Mesendoderm (in vitro differentiated cells): ENCODE results near the gene STIMATE.

Experiments used
- DNase-seq: peaks from one replicate; pipeline ENCODE4 v3.0.0; 2013
- H2AK5ac ChIP-seq: 2 replicates; pipeline ENCODE4 v1.6.1; 2013; ENCODE audit warnings: low read length, inconsistent platforms
- H2BK120ac ChIP-seq: 2 replicates; pipeline ENCODE4 v1.6.1; 2013; ENCODE audit warnings: low read depth, mild to moderate bottlenecking, low read length, moderate library complexity, mixed read lengths
- H2BK15ac ChIP-seq: replicated peaks from 2 replicates; pipeline ENCODE4 v1.6.1; 2013; ENCODE audit warnings: low read depth, mild to moderate bottlenecking, moderate library complexity
- H2BK5ac ChIP-seq: 2 replicates; pipeline ENCODE4 v1.6.1; 2013; ENCODE audit warnings: low read length, inconsistent platforms
- H3K18ac ChIP-seq: 2 replicates; pipeline ENCODE4 v1.6.1; 2013; ENCODE audit warnings: mild to moderate bottlenecking, low read length, mixed read lengths
- H3K23ac ChIP-seq: one replicate; pipeline ENCODE4 v1.6.1; 2013; ENCODE audit warnings: low read length
- H3K27ac ChIP-seq: 2 replicates; pipeline ENCODE4 v1.5.1; 2013; ENCODE audit warnings: low read depth, mild to moderate bottlenecking, inconsistent platforms, low read length, moderate library complexity
- H3K27me3 ChIP-seq: 2 replicates; pipeline ENCODE4 v1.6.1; 2013; ENCODE audit warnings: low read length, control low read depth, mild to moderate bottlenecking, inconsistent platforms; ENCODE audit not compliant: insufficient read depth, poor library complexity
- H3K36me3 ChIP-seq: 2 replicates; pipeline ENCODE4 v1.6.1; 2013; ENCODE audit warnings: low read length, inconsistent platforms; ENCODE audit not compliant: control insufficient read depth, insufficient read depth
- H3K4ac ChIP-seq: one replicate; pipeline ENCODE4 v1.6.1; 2013; ENCODE audit warnings: low read depth, mild to moderate bottlenecking, low read length, moderate library complexity
- H3K4me1 ChIP-seq: 2 replicates; pipeline ENCODE4 v1.6.1; 2013; ENCODE audit warnings: low read depth, low read length, inconsistent platforms; ENCODE audit not compliant: control insufficient read depth
- H3K4me2 ChIP-seq: 2 replicates; pipeline ENCODE4 v1.6.1; 2013; ENCODE audit warnings: low read length
- H3K4me3 ChIP-seq: 2 replicates; pipeline ENCODE4 v1.5.1; 2013; ENCODE audit warnings: mild to moderate bottlenecking, low read length
- H3K56ac ChIP-seq: one replicate; pipeline ENCODE4 v1.6.1; 2013; ENCODE audit warnings: low read length
- H3K79me1 ChIP-seq: 2 replicates; pipeline ENCODE4 v1.6.1; 2013; ENCODE audit warnings: low read length, inconsistent platforms
- H3K79me2 ChIP-seq: 2 replicates; pipeline ENCODE4 v1.6.1; 2013; ENCODE audit warnings: mild to moderate bottlenecking, low read length; ENCODE audit not compliant: control insufficient read depth, insufficient read depth
- H3K9ac ChIP-seq: 2 replicates; pipeline ENCODE4 v1.6.1; 2013; ENCODE audit warnings: low read length, inconsistent platforms
- H4K5ac ChIP-seq: one replicate; pipeline ENCODE4 v1.6.1; 2013; ENCODE audit warnings: low read length
- H4K8ac ChIP-seq: one replicate; pipeline ENCODE4 v1.6.1; 2013; ENCODE audit warnings: low read depth, mild to moderate bottlenecking, control low read depth, low read length, moderate library complexity
- WGBS: extraction: QIAGEN DNeasy Blood & Tissue Kit; methylation state at CpG from one replicate; pipeline ENCODE4 v1.1.7; 2013; ENCODE audit warnings: low lambda C conversion rate, missing lambda C conversion rate; ENCODE audit not compliant: insufficient coverage; ENCODE audit errors: extremely low coverage; 5-methylcytosine and 5-hydroxymethylcytosine counted together

Gene STIMATE

DNA sequence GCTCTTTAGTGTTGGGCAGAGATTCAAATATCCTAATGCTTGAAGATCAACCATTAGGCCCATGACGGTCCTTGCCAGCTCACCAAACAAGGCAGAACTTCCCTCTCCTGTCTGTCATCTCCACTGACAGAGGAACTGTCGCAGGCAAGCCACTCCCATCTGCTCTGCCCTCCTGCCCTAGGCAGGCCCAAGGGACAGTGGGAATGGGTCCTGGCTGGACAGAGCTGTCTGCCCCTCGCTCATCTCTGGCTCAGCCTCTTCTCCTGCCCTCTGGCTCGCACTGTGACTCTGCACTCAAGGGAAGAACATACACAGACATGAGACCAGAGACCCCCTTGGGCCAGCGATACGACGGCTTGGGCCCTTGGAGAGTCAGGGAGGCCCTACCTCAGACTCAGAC is 54.9 kb downstream of the STIMATE start:
- no peaks in the 10 kb centered on the region for H3K79me2 ChIP-seq
- H3K36me3 ChIP-seq, result no peaks in the 10 kb centered on the region
- H2BK5ac ChIP-seq, result no peak overlapping the region
- no peaks in the 10 kb centered on the region for H3K27me3 ChIP-seq
- no peak overlapping the region for H2BK15ac ChIP-seq
- WGBS, result no CpG with 5 or more reads among the region's 7 CpGs
- H3K56ac ChIP-seq, result no peak overlapping the region
- H3K18ac ChIP-seq, result no peak overlapping the region
- H2AK5ac ChIP-seq, result no peak overlapping the region
- H3K4me3 ChIP-seq, result no peak overlapping the region
- H3K27ac ChIP-seq, result no peak overlapping the region
- H3K79me1 ChIP-seq, result no peaks in the 10 kb centered on the region
- H2BK120ac ChIP-seq, result no peak overlapping the region
- no peak for DNase-seq
- H3K4ac ChIP-seq, result no peak overlapping the region
- no peak overlapping the region for H4K8ac ChIP-seq
- no peaks in the 10 kb centered on the region for H3K4me1 ChIP-seq
- no peak overlapping the region for H4K5ac ChIP-seq
- H3K9ac ChIP-seq, result no peak overlapping the region
- no peak overlapping the region for H3K23ac ChIP-seq
- no peak overlapping the region for H3K4me2 ChIP-seq

DNA sequence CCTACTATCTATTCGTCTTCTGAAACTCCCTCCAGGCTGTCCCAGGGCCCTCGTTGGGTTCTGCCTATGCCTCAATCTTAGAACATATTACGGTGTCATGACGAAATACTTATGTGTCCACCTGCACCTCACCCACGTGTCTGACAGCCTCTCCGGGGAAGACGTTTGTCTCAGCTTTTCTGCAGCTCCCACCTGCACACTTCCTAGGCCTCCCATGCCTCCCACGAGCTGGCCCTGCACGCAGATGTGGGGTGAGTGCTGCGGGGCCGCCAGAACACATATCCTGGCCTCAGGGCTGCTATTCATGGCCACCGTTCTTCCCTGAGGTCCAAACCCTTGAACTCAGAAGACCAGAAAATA is 55.4 kb downstream of the STIMATE start:
- H3K4me2 ChIP-seq, result no peak overlapping the region
- H2AK5ac ChIP-seq, result no peak overlapping the region
- H4K8ac ChIP-seq, result no peak overlapping the region
- H3K23ac ChIP-seq, result no peak overlapping the region
- no peak overlapping the region for H2BK5ac ChIP-seq
- H3K18ac ChIP-seq, result no peak overlapping the region
- H2BK15ac ChIP-seq, result no peak overlapping the region
- no peaks in the 10 kb centered on the region for H3K27me3 ChIP-seq
- no peak overlapping the region for H2BK120ac ChIP-seq
- H3K4me1 ChIP-seq, result no peaks in the 10 kb centered on the region
- H3K79me1 ChIP-seq, result no peaks in the 10 kb centered on the region
- no peak overlapping the region for H3K4me3 ChIP-seq
- no peak overlapping the region for H3K56ac ChIP-seq
- H4K5ac ChIP-seq, result no peak overlapping the region
- no peak overlapping the region for H3K4ac ChIP-seq
- H3K27ac ChIP-seq, result no peak overlapping the region
- WGBS, result no CpG with 5 or more reads among the region's 12 CpGs
- H3K36me3 ChIP-seq, result no peaks in the 10 kb centered on the region
- no peaks in the 10 kb centered on the region for H3K79me2 ChIP-seq
- no peak for DNase-seq
- H3K9ac ChIP-seq, result no peak overlapping the region

- Histone ChIP-seq H3K23ac (no peak overlapping the region), H2BK5ac (no peak overlapping the region), H3K36me3 (no peaks in the 10 kb centered on the region), H3K18ac (no peak overlapping the region), H3K56ac (no peak overlapping the region), H4K8ac (no peak overlapping the region), H4K5ac (no peak overlapping the region), H2BK15ac (no peak overlapping the region), H3K4me2 (no peak overlapping the region), H2BK120ac (no peak overlapping the region), H3K4me1 (no peaks in the 10 kb centered on the region), H3K9ac (no peak overlapping the region), H3K27me3 (no peaks in the 10 kb centered on the region), H3K27ac (no peak overlapping the region), H3K4ac (no peak overlapping the region), H2AK5ac (no peak overlapping the region), H3K79me1 (no peaks in the 10 kb centered on the region), H3K79me2 (no peaks in the 10 kb centered on the region), H3K4me3 (no peak overlapping the region)
- WGBS, result no CpG with 5 or more reads among the region's 12 CpGs
- DNase-seq, result no peak
Observed at GRCh38 chr3:52841211-52841980, 56.0 kb downstream of the STIMATE start.

- Histone ChIP-seq H3K79me1 (no peaks in the 10 kb centered on the region), H3K4ac (no peak overlapping the region), H4K5ac (no peak overlapping the region), H3K79me2 (no peaks in the 10 kb centered on the region), H3K4me2 (no peak overlapping the region), H3K4me3 (no peak overlapping the region), H3K27me3 (no peaks in the 10 kb centered on the region), H2BK15ac (no peak overlapping the region), H3K4me1 (no peaks in the 10 kb centered on the region), H3K36me3 (no peaks in the 10 kb centered on the region), H2BK120ac (no peak overlapping the region), H3K27ac (no peak overlapping the region), H2AK5ac (no peak overlapping the region), H3K18ac (no peak overlapping the region), H3K9ac (no peak overlapping the region), H3K56ac (no peak overlapping the region), H4K8ac (no peak overlapping the region), H2BK5ac (no peak overlapping the region), H3K23ac (no peak overlapping the region)
- no CpG with 5 or more reads among the region's 23 CpGs for WGBS
- DNase-seq, result no peak
Observed at GRCh38 chr3:52839892-52840545, 57.3 kb downstream of the STIMATE start.

DNA sequence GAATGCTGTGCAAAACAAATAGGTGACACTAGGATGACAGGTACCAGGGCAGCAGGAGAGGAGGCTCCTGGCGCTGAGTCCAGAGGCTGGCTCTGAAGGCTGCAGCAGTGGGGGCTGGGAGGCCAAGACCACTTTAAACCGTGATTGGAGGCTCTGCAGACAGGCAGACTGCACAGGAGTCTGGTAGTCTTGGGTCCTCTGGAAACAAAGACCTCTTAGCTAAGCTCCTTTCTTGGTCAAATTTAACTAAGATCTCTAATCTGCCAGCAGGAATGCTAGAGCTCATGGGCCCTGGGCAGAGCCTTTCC is 58.1 kb downstream of the STIMATE start:
- no peak overlapping the region for H2BK15ac ChIP-seq
- no peak overlapping the region for H3K9ac ChIP-seq
- no CpG with 5 or more reads among the region's 2 CpGs for WGBS
- no peak overlapping the region for H3K27ac ChIP-seq
- no peak overlapping the region for H3K18ac ChIP-seq
- H2BK120ac ChIP-seq, result no peak overlapping the region
- H3K4me2 ChIP-seq, result no peak overlapping the region
- no peak for DNase-seq
- H3K23ac ChIP-seq, result no peak overlapping the region
- no peak overlapping the region for H3K4ac ChIP-seq
- no peak overlapping the region for H3K4me3 ChIP-seq
- no peaks in the 10 kb centered on the region for H3K79me2 ChIP-seq
- no peaks in the 10 kb centered on the region for H3K79me1 ChIP-seq
- H2AK5ac ChIP-seq, result no peak overlapping the region
- no peaks in the 10 kb centered on the region for H3K36me3 ChIP-seq
- H4K5ac ChIP-seq, result no peak overlapping the region
- H3K4me1 ChIP-seq, result no peaks in the 10 kb centered on the region
- H4K8ac ChIP-seq, result no peak overlapping the region
- no peak overlapping the region for H2BK5ac ChIP-seq
- no peaks in the 10 kb centered on the region for H3K27me3 ChIP-seq
- H3K56ac ChIP-seq, result no peak overlapping the region
